Neuronal stem cell (in vitro differentiated cells): ENCODE measurements around the gene GLB1L.

ENCODE experiments used
- DNase-seq: peaks from one replicate; pipeline ENCODE4 v3.0.0-alpha.2; 2013; ENCODE audit warnings: low spot score
- H2AFZ ChIP-seq: one replicate; pipeline ENCODE4 v1.6.1; 2013; ENCODE audit warnings: mild to moderate bottlenecking, low read length, inconsistent platforms
- H2AK5ac ChIP-seq: 2 replicates; pipeline ENCODE4 v1.6.1; 2013; ENCODE audit warnings: low read depth, mild to moderate bottlenecking, inconsistent platforms, low read length, moderate library complexity, mixed read lengths
- H2BK120ac ChIP-seq: 2 replicates; pipeline ENCODE4 v1.6.1; 2013; ENCODE audit warnings: low read depth, mild to moderate bottlenecking, inconsistent platforms, low read length, moderate library complexity, mixed read lengths
- H2BK12ac ChIP-seq: one replicate; pipeline ENCODE4 v1.6.1; 2013; ENCODE audit warnings: low read length, inconsistent platforms
- H2BK15ac ChIP-seq: 2 replicates; pipeline ENCODE4 v1.6.1; 2013; ENCODE audit warnings: mild to moderate bottlenecking, low read length, inconsistent platforms, mixed read lengths
- H2BK5ac ChIP-seq: one replicate; pipeline ENCODE4 v1.6.1; 2013; ENCODE audit warnings: inconsistent platforms, mild to moderate bottlenecking, low read length, moderate library complexity
- H3K14ac ChIP-seq: one replicate; pipeline ENCODE4 v1.6.1; 2013; ENCODE audit warnings: low read length, inconsistent platforms
- H3K18ac ChIP-seq: 2 replicates; pipeline ENCODE4 v1.6.1; 2013; ENCODE audit warnings: low read length, inconsistent platforms
- H3K23ac ChIP-seq: 2 replicates; pipeline ENCODE4 v1.6.1; 2013; ENCODE audit warnings: low read depth, mild to moderate bottlenecking, mixed read lengths, low read length, inconsistent platforms; ENCODE audit not compliant: poor library complexity
- H3K27ac ChIP-seq: replicated peaks from 3 replicates; pipeline ENCODE4 v1.5.1; 2013; ENCODE audit warnings: low read length, inconsistent platforms
- H3K27me3 ChIP-seq, 3 experiments: 2 replicates each; pipeline ENCODE4 v1.6.1; 2013; ENCODE audit warnings: low read length in 3 of 3, mild to moderate bottlenecking in 2 of 3, inconsistent platforms in 1 of 3, low read depth in 1 of 3, mixed read lengths in 1 of 3, moderate library complexity in 1 of 3; ENCODE audit not compliant: control insufficient read depth in 3 of 3, insufficient read depth in 3 of 3
- H3K36me3 ChIP-seq, 2 donors: replicated peaks in 1 of 2; 2 replicates each; pipeline ENCODE4 v1.6.1; 2013; ENCODE audit warnings: low read length in 2 of 2; ENCODE audit not compliant: control insufficient read depth in 2 of 2, insufficient read depth in 2 of 2
- H3K4ac ChIP-seq: 2 replicates; pipeline ENCODE4 v1.6.1; 2013; ENCODE audit warnings: inconsistent platforms, mild to moderate bottlenecking, low read length, moderate library complexity
- H3K4me1 ChIP-seq, 2 donors: 1 replicate in 1 of 2; 2 replicates in 1 of 2; pipeline ENCODE4 v1.6.1; 2013; ENCODE audit warnings: low read length in 2 of 2, low read depth in 1 of 2; ENCODE audit not compliant: control insufficient read depth in 2 of 2, insufficient read depth in 1 of 2
- H3K4me2 ChIP-seq: one replicate; pipeline ENCODE4 v1.6.1; 2013; ENCODE audit warnings: mild to moderate bottlenecking, low read length, inconsistent platforms; ENCODE audit not compliant: insufficient read depth, poor library complexity, severe bottlenecking
- H3K4me3 ChIP-seq, 2 donors: 2 replicates each; pipeline ENCODE4 v1.5.1; 2013; ENCODE audit warnings: low read length in 2 of 2, mild to moderate bottlenecking in 2 of 2, inconsistent platforms in 1 of 2, moderate library complexity in 1 of 2
- H3K79me1 ChIP-seq: one replicate; pipeline ENCODE4 v1.6.1; 2013; ENCODE audit warnings: low read depth, mild to moderate bottlenecking, inconsistent platforms, low read length, moderate library complexity
- H3K9ac ChIP-seq: one replicate; pipeline ENCODE4 v1.6.1; 2013; ENCODE audit warnings: mild to moderate bottlenecking, low read depth, low read length, inconsistent platforms; ENCODE audit not compliant: poor library complexity
- H3K9me3 ChIP-seq, 2 donors: replicated peaks in 1 of 2; 2 replicates each; pipeline versions ENCODE3 to v1.6.1; 2013; ENCODE audit warnings: low read length in 2 of 2, mild to moderate bottlenecking in 2 of 2, inconsistent platforms in 1 of 2, low read depth in 1 of 2, mixed read lengths in 1 of 2, moderate library complexity in 1 of 2; ENCODE audit not compliant: control insufficient read depth in 2 of 2, insufficient read depth in 1 of 2
- H4K8ac ChIP-seq: one replicate; pipeline ENCODE4 v1.6.1; 2013; ENCODE audit warnings: low read depth, mild to moderate bottlenecking, inconsistent platforms, low read length, moderate library complexity
- H4K91ac ChIP-seq: one replicate; pipeline ENCODE4 v1.6.1; 2013; ENCODE audit warnings: low read length, low read depth, mild to moderate bottlenecking, inconsistent platforms; ENCODE audit not compliant: poor library complexity
- WGBS, 2 donors: extraction: QIAGEN DNeasy Blood & Tissue Kit; methylation state at CpG; one replicate each; pipeline ENCODE4 v1.1.7; 2013; ENCODE audit warnings: missing lambda C conversion rate in 2 of 2, mixed read lengths in 1 of 2; ENCODE audit not compliant: insufficient read length in 2 of 2, insufficient replicate concordance in 1 of 2; ENCODE audit errors: extremely low coverage in 2 of 2; 5-methylcytosine and 5-hydroxymethylcytosine counted together
- small RNA-seq: library from polyadenylated mRNA; stranded (forward); fragments of <200 nt; extraction: miRNeasy Mini kit (QIAGEN cat#:217004); gene quantifications from one replicate; pipeline ENCODE3, GENCODE V24; 2013; ENCODE audit not compliant: insufficient read depth

GLB1L gene

GRCh38 chr2:219186754-219187456, 58.3 kb downstream of the GLB1L start:
- Histone ChIP-seq H3K36me3 (peaks cover 14 to 26% of the 10 kb centered on the region in 2 donors), H4K91ac (no peak overlapping the region), H3K79me1 (no peaks in the 10 kb centered on the region), H3K4me3 (no peak overlapping the region), H3K23ac (no peak overlapping the region), H3K4me1 (no peaks in the 10 kb centered on the region), H2BK120ac (no peak overlapping the region), H3K18ac (no peak overlapping the region), H3K4ac (no peak overlapping the region), H3K27me3 (no peaks in the 10 kb centered on the region), H2AK5ac (no peak overlapping the region), H3K14ac (no peak overlapping the region), H2AFZ (no peak overlapping the region), H3K9me3 (no peaks in the 10 kb centered on the region), H3K9ac (no peak overlapping the region), H3K27ac (no peak overlapping the region), H2BK5ac (no peak overlapping the region), H4K8ac (no peak overlapping the region), H3K4me2 (no peak overlapping the region), H2BK15ac (no peak overlapping the region), H2BK12ac (no peak overlapping the region)
- DNase-seq, result no peak
- no CpG with 5 or more reads among the region's 7 CpGs for WGBS, 2 donors

Small RNA genes lying within 50 kb of the gene (small RNA-seq; reads per million reads assigned to genes)
- 5.9 reads per million, percentile 30 among the genes with 10 or more reads in this experiment for gene MIR153-1
